Jurkat, Clone E6-1 (cell line): Measurements from ENCODE around the gene NADSYN1.

Experiments
- DNase-seq: peaks from one replicate; pipeline ENCODE4 v3.0.0-alpha.2; 2011; ENCODE audit warnings: low read depth, low spot score
- H3K4me3 ChIP-seq: 2 replicates; pipeline ENCODE4 v1.5.1; 2011; ENCODE audit warnings: mild to moderate bottlenecking, low read length, control low read depth, moderate library complexity

NADSYN1 gene

DNA sequence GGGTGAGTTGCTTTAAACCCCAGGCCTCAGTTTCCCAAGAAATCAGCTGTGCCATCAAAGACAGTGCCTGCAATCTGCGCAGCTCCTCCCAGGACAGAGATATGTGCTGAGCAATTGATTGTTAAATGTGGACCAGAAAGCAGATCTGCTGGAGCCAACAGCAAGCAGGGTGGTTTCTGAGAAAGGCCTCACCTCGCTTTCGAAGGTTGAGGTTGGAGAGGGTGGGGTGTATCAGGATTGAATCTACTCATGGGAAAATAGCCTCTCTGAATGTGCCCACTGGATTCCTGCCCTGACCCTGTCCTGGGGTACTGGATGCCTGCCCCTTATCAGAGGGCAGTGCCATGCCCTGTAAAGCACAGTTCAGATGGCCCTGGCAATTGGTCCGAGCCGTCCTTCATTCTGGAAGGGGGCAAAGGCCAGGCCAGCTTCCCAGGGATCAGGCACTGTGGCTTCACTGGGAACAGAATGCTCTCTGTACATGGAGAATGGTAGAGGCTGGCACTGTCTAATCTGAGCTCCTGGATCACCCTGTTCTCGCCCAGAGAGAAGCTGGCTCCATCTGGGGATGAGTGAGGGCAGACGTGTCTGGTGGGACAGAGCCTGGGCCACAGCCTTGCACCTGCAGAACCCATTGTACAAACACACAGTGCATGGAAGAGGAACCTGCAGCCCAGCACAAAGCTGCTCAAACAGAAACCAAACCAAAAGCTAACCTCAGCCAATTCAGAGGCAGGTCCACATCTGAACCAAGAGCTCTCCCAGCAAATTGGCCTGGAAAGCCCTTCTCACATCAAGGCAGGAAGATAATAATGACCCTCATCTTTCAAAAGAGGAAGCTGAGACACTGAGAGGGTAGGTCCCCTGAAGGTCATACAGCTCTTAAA is 20.0 kb upstream of the NADSYN1 start:
- no peak overlapping the region for H3K4me3 ChIP-seq
- no peak for DNase-seq

DNA sequence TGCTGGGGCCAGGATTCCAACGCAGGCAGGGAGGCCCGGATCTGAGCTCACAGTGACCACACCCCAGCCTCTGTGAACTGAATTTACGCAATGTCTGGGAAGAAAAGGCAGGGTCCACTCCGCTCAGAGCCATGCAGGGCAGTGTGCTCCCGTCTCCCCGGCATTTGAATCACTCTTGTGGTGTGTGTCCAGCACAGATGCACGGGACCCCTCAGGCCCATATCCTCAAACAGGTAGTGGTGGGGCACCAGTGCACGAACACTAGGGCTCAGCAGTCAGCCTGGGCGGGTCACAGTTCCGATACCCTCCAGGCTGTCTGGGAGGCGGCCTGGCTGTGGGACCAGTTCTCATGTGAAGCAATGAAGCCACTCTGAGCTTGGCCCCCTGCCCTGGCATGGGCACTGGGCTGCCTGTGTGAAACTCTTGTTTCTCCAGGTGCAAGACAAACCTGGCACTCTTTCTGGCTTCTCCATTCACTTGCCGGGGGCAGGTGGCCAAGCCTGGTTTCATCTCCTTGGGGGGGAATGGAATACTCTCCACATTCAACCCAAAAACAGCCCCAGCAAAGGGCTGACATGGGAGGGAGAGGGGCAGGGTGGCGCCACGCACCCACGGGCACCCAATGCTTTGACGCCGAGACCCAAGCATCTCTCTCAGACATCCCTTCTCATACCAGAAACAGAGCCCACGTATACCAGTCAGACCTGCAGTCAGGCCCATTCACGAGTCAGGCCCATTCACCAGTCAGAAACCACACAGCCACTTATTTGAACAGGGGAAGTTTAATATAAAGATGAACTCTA is 19.2 kb upstream of the NADSYN1 start:
- no peak for DNase-seq

DNA sequence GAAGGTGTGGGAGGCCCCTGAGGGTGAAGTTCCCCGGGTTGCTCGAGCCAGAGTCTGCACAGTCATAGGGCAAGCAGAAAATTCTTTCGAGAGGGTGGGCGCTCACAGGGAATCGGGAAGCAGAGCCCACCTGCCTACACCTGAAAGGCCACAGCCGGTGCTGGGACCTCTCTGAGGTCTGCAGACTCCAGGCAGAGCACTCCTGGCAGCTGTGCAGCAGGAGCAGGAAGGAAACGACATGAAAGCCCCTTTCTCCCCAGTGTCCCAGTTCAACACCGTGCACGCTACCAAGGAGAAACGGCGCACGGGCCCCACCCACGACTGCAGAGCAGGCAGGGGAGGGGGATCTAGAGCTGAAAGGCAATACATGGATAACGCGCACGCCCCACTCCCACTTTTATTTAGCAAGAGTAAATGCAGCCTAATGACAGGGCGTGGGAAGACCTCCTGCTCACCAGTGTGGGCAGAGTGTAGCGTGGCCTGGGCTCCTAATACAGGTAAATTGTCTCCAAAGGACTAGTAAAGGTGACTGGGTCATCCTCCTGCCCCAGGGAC is 18.4 kb upstream of the NADSYN1 start:
- DNase-seq: no peak
- H3K4me3 ChIP-seq: no peak overlapping the region

More for the DNA sequence above, 19.2 kb upstream of the NADSYN1 start:
- no peak overlapping the region for H3K4me3 ChIP-seq

DNA sequence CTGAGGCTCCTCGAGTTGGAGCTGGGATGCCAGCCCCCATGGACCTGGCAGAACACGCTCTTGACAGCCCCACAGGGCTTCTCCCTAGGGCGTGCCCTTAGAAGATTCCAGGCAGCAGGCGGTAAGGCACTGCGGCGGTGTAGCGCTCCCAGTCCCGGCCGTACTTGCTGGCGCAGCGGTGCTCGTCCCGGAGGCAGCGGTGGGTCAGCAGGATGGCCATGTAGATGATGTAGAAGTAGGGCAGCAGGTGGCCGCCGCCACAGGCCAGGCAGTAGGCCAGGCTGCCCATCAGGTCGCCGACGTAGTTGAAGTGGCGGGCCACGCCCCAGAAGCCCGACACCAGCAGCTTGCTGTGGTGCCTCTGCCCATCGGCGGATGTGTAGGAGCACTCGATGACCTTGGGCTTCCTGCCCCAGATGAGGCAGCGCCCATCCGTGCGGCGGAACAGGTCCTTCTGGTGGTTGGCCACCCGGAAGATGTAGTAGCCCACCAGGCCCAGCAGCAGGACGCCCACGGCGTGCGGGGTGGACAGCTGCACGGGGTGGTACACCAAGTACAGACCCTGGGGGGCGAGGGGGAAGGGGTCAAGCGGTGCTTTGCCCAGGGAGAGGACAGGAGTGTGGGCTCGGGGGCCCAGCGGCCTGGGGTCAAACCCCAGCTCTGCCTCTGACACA is 17.6 kb upstream of the NADSYN1 start:
- no peak overlapping the region for H3K4me3 ChIP-seq
- DNase-seq: no peak

DNA sequence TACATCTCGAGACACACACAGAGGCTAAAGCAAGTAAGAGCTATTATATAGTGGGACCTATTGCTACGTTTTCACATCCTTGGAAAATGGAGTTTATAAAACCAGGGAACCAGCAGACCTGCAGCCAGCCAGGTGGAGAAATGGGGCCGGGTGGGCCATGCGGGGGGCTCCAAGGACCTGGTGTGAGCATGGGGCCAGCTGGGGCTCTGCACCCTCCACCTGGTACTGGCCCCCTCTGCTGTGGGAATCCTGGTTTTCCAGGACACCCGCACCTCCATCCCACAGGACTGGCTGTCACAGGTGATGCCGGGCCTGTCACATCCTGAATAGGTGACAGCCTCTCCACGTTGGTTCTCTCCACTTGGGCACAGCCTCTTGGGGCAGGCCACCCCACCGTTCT is 16.1 kb upstream of the NADSYN1 start:
- no peak for DNase-seq
- H3K4me3 ChIP-seq: no peak overlapping the region

DNA sequence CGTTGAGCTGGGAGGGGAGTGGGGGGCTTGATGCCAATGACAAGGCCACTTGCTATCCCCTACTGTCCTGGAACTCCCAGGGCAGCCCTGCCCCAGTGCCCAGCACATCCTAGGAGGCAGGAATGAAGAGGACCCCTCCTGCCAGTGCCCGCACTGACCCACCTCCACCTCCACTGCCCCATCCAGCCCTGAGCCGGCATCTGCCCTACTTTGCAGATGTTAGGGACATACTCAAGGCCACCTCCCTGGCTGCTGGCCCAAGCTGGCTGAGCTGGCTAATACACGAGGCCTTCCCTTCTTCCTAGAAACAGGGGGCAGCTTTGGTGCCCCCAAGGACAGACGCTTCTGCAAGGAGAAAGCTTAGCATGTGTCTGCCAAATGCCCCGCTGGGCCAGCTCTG is 15.6 kb upstream of the NADSYN1 start:
- H3K4me3 ChIP-seq: no peak overlapping the region
- DNase-seq: no peak

DNA sequence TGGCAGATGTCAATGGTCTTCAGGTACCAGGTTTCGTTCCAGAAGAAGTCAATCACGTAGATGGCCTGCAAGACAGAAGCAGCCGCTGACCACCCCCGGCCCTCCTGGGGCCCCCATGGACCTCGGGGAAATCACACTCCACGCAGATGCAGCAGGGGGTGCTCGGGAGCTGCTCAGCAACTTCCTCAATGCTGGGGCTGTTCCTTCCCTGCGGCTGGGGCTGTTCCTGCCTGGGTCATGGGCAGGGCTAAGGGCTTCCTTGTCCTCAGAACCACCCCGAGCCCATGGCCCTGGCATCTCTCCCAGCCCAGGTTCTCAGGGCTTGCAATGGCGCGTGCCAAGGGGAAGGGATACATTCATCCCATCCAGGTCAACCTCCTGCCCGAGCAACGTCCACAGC is 15.1 kb upstream of the NADSYN1 start:
- no peak for DNase-seq
- no peak overlapping the region for H3K4me3 ChIP-seq

DNA sequence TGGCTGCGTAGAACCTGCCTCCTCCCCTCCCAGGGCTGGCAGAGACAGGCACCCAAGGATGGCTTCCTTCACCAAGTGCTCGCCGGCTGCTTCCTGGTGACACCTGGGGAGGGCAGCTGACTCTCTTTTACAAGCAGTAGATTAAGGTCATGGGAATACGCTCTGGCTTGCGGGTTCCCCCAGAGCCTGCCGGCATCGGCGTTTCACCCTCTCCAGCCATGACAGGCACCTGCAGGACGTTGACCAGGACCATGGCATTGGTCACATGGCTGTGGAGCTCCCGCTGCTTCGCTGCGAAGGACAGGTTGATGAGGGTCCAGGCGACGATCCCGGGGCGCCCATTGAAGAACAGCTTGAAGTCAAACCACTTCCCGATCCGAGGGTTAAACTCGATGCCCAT is 14.4 kb upstream of the NADSYN1 start:
- DNase-seq: no peak
- no peak overlapping the region for H3K4me3 ChIP-seq

DNA sequence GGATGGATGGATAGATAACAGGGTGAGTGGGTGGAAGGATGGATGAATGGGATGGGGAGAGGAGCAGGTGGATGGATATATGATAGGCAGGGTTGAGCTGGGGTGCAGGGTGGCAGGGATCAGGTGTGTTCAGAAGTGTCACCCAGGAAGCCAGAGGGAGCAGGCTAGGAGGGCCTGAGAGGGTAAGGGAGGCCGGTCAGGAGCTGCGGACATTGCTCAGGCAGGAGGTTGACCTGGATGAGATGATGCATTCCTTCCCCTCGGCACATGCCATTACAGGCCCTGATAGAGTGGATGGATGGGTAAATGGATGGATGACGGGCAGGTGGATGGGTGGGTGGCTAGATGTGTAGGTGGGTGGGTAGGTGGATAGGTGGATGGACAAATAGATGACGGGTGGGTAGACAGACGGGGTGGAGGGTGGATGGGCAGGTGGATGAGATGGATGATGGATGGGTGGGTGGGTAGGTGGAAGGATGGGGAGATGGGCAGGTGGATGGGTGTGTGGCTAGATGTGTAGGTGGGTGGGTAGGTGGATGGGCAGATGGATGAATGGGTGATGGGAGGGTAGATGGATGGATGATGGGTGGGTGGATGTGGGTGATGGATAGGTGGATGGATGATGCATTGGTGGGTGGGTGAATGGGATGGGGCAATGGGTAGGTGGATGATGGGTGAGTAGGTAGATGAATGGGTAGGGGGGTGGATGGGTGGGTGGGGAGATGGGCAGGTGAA is 12.8 kb upstream of the NADSYN1 start:
- H3K4me3 ChIP-seq: no peak overlapping the region
- DNase-seq: no peak

DNA sequence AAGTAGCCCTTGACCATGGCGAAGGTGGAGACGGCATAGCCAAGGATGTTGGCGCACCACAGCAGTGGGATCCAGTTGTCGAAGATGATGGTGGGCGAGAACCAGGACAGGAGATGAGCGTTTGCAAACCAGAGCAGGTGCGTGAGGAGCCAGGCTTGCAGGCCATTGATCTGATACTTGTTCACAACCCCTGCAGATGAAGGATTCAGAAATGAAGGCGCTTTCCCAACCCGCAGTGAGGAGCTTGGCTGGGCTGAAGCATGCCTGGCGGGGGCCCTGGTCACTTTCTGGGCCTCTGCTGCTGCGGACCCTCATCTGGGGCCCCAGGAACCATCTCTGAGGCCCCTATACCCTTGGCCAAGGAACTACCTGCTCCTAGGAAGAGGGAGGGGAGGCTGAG is 11.8 kb upstream of the NADSYN1 start:
- DNase-seq: no peak
- no peak overlapping the region for H3K4me3 ChIP-seq

DNA sequence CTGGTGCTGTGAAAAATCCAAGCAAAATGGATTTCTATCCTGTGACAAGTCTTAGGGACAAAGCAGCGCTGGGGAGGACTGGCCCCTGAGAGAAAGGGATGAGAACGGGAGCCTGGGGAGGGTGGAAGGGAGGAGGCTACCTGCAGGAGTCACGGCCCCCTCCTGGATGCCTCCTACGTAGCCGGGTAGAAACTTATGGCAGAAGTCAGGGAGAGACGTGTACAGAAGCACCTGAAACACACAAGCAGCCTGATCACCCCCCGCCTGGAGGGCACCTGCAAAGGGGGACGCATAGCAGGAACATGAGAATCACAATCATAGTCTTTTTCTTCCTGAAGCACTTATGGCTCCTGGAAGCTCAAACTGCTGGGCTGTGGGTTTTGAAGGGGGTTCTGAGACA is 10.9 kb upstream of the NADSYN1 start:
- H3K4me3 ChIP-seq: no peak overlapping the region
- DNase-seq: no peak

DNA sequence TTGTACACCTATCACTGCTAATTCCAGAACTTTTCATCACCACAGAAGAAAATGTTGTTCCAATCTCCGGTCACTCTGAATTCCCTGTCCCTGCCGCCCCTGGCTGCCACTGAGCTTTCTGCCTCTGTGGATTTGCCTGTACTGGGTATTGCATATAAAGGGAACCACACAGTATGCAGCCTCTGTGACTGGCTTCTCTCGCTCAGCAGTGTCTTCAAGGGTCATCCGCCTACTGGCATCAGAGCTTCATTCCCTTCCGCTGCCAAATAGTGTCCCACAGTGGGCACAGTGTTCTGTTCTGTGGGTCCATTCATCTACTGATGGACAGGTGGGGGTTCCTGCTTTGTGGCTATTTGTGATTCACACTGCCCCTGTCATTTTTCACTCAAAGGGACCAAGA is 10.1 kb upstream of the NADSYN1 start:
- H3K4me3 ChIP-seq: no peak overlapping the region
- DNase-seq: no peak

DNA sequence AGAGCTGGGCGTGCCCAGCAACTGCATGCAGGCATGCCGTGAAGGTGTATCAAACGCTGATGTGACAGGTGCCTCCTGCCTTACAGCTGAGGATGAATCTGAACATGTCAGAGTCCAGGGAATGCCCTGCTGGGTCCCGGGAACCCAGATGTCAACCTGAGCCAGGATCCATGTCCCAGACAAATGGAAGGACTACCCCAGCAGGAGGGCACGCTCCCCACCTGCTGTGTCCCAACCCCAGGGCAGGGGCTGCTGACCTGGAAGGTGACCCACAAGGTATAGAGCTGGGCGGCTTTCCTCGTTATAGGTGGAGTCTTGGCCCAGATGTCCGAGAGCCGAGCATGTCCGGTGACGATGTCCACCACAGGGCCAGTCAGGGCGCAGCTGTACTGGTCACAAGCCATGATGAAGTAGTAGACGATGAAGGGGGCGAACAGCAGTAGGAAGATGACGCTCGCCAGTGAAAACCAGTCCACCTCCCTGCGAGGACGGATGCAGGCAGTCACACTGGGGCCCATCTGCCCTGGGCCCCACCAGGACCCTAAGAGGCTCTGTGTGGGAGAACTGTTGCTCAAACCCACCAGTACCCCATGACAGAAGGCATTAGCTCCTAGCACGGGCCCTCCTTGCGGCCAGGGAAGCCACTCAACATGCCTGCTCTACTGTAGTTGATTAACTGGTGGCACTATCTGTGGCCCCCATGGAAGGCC is 9.1 kb upstream of the NADSYN1 start:
- H3K4me3 ChIP-seq: no peak overlapping the region
- no peak for DNase-seq

DNA sequence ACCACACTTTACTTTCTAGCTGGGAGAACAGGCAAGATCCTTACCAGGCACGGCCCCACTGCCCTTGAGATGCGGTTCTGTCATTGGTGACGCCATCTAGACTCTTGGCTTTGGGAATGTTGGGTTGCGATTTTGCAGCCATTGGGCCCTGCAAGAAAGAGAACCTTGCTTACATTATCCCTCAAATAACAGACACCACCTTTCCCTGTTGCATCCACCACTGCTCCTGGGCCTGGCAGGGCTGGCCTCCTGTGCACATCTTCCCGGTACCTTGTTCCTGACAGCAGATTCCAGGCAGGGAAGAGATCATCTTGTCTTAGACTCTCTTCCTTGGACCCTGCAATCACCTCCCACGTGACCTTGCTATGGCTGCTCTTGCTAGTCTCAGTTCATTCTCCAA is 8.2 kb upstream of the NADSYN1 start:
- DNase-seq: no peak
- H3K4me3 ChIP-seq: no peak overlapping the region

DNA sequence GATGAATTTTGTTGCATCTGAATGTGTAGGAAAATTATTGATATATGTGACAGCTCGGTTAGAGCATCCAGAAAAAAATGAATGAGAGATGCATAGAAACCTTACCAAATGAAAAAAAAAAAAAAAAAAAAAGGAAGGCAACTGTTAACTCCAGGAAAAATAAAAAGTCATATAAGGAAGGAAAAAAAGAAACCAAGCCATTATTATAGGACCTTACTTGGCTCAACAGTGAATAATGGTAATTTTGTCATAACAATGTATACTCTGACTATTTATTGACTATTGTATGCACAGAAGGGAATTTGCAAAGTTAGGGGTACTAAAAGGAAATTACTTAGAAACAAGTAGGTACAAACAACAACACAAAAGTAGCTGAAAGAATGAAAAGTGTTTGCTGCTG is 6.9 kb upstream of the NADSYN1 start:
- no peak overlapping the region for H3K4me3 ChIP-seq

DNA sequence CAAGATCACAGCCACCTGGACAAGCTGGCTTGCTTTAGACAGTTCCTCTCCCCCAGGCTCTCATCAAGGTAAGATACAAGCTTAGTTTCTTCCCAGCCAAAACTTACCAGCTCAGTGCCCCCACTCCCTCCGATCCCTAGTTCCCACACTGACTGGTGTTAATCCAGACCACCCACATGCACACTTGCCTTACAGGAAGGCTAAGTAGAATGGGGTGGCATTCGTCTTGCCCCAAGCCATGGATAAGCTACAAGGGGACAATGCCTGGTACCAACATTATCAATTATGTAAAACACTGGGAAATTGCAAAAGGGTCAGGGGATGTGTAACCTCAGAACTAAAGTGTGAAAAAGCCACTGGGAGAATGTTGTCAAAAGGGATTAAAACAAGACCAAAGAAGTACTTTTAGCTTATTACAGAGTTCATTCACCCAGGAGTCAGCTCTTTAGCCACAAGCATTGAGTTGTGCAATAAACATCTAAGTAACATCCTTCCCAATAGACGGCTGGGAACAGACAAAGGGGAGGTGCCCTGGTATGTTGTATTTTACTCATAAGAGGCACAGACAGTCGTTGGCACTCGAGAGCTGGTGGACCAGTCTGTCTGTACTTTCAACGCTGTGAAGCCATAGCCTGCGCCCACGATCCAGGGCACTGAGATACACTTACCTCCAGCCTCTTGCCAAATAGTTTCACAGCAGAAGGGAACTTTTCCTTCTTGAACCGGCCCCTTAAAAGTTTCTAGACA is 5.9 kb upstream of the NADSYN1 start:
- DNase-seq: no peak
- peak overlapping the region; percentile 94 for H3K4me3 ChIP-seq

More for the DNA sequence above, 6.9 kb upstream of the NADSYN1 start:
- no peak for DNase-seq

DNA sequence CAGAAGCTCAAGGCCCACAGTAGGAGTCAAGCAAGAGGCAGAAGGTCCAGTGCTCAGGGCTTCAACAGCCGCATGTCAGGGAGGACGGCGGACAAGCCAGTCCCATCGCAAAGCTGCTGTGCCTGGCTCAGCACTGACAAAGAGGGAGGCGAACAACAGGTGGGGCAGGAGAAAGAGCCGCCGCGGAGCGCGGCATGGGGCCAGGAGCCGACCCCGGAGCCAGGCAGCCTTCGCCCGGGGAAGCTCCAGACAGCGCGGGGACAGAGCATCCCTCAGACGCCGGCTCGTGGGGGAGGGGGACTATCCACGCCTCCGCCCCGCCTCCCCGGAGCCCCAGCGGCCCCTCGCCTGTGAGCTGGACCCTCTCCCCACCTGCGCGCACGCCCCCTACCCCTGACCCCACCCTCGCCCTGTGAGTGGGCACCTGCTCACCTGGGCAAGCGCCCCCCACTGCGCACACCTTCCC is 5.2 kb upstream of the NADSYN1 start:
- no peak for DNase-seq

More for the DNA sequence above, 5.2 kb upstream of the NADSYN1 start:
- H3K4me3 ChIP-seq: peak overlapping the region; percentile 94
